Measurements from ENCODE around the gene RNASET2.

DNA sequence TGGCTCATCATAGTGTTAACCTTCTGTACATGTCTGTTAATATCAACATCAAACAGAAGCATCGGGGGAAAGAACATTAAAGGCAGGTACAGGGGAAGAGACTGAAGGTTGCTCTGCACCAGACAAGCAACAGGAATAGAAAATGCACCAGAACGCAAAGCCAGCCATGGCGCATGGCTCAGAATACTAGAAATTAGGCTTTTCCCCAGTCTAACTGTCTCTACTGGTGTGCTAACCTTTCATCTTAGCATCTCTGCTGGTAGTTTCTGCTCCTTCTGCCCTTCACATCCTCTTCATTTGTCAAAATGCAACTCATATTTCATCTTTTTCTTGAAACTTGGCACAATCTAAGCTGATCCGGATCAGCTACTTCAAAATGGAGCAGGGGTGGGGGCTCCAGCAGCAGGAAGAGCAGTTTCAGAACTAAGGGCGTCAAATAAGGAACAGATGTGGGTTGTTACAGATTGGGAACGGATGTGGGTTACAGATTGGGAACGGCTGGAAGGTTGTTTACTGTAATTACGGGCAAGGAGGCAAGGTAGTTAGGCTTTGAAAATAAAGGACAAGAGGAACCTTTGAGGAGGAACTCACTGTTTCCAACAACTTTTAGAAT lies 13.1 kb upstream of the RNASET2 start:
- TF ChIP-seq EZH2 (IDR thresholded peaks at IDR 0.05), result no peak
- TF ChIP-seq POLR2AphosphoS5 (IDR thresholded peaks at IDR 0.05; ENCODE audit: borderline replicate concordance, low read depth, low read length), result no peak

Data from SK-N-MC (cell line).